ENCODE measurements around the gene BBS9.

DNA sequence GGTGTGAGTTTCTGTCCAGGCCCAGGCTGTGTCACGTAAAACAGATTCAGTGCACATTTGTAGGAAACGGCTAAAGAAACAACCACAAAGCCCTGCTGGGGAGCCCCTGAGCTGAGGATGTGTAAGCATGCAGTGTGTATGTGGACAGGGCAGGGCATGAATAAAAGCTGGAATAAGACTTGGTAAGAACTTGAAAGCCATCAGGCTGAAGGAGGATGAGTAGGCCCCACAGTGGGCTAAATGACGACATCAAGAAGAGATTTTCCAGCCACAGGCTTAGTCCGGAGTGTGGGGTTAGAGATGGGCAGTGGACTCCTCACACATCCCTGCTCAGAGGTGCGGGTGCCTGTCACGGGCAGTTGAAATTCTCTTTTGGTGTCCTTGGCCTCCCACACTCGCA, 505.2 kb downstream of the BBS9 start:
- TF ChIP-seq EZH2 (IDR thresholded peaks at IDR 0.05; ENCODE audit: insufficient read depth, poor library complexity, severe bottlenecking) (no peak), EZH2phosphoT487 (IDR thresholded peaks at IDR 0.05; ENCODE audit: insufficient read depth, low read depth) (no peak)

Measured in GM23248 (cell line).